HPDE6-E6E7 (cell line): Measurements from ENCODE around the gene RAB4A.
"Not testable (repeated sequence)": the region's sequence is repeated elsewhere in the genome, so short reads cannot be mapped to it uniquely, and the experiment has no call there.

Experiments
- DNase-seq: peaks from one replicate; pipeline ENCODE4 v3.0.0; 2011; ENCODE audit warnings: missing footprints; ENCODE audit errors: extremely low spot score

The RAB4A gene

DNA sequence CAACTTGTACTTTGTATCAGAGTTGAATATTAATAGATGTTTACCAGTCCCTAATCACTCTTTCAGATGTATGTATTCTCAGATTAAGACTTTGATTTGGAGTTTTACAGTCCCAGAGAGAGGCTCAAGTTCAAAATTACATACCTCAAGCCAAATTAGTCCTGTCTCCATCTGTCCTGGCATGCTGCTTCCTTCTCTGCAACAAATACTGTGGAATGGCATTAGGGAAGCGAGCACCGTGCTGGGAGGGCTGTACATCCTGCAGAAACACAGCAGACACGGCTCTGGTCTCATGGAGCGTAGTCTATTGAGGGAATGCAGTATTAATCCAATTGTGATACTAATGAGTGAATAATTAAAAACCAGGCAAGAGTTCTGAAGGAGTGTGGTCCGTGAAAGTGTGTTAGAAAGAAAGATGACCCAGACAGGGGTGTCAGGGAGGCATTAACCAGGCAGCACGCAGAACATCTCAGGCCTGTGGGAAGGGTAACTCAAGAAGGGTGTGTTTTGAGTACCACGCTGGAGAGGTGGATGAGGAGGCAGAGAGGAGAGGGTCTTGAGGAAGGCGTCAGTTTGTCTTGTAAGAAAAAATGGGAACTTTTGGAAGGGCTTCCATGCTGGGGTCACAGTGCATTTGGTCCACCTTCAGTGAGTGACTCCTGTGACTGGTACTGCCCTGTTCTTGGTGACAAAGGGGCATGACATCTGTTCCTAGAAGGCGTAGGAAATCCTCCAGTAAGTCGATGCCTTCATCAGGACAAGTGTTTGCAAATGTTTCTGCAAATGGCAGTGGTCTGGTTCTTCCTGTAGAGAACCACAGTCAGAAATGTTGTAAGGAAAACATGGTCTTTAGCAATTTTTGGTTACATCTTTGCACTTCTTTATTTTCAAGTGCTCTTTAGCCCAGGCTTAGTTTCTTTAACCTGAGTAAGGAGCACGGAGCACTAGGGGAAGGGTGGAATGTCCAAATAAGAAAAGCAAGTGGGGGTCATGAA is 1.6 kb downstream of the RAB4A start:
- DNase-seq = no peak

DNA sequence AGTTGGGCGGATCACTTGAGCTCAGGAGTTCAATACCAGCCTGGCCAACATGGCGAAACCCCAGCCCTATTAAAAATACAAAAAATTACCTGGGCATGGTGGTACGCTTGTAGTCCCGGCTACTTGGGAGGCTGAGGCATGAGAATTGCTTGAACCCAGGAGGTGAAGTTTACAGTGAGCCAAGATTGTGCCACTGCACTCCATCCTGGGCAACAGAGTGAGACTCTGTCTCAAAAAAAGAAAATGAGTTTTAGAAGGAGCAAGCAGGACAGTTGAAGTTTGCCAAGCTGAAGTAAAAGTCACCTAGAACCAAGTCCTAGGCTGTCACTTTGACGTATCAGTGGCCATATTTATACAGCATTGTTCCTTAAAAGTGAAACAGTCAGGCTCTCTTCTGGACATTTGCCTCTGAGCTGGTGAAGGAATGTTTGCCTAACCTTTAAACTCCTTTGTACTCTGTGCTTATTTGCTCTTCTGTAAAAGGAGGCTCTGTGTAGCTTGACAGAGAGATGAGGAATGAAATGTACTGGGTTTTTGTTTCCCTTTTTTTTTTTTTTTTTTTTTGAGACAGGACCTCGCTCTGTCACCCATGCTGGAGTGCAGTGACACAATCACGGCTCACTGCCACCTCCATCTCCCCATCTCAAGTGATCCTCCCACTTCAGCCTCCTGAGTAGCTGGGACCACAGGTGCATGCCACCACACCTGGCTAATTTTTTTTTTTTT is 2.8 kb downstream of the RAB4A start:
- DNase-seq = no peak

DNA sequence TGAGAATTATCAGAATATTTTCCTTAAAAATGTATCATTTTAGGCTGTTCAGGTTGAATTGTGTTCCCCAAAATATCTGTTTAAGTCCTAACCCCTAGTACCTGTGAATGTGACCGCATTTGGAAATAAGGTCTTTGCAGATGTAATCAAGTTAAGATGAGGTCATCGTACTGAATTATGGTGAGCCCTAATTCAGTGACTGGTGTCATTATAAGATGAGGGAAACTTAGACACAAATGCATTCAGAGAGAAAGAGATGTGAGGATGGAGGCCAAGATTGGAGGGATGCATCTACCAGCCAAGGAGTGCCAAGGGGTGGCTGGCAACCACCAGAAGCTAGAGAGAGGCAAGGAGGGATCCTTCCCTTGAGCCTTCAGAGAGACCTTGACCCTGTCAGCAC is 4.1 kb downstream of the RAB4A start:
- DNase-seq = no peak

GRCh38 chr1:229278120-229278741 is 7.3 kb downstream of the RAB4A start:
- no peak for DNase-seq

DNA sequence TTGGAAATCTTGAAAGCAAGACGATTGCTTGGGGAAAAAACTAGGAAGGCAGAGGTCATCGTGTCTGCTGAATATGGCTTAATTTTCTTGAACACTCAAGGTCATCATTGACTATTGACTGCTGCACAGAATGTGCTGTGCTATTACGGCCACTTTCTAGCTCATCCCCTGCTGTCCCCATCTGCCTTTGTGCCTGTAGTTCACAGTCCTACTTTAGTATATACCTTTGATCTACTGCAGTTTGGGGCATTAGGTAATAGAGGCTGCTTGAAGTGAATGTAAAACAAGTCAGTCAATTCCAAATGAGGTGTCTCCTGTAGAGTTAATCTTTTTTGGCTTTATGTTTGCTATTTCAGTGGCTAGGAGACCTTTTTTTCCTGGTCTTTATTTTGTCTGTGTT is 8.3 kb downstream of the RAB4A start:
- DNase-seq = no peak

DNA sequence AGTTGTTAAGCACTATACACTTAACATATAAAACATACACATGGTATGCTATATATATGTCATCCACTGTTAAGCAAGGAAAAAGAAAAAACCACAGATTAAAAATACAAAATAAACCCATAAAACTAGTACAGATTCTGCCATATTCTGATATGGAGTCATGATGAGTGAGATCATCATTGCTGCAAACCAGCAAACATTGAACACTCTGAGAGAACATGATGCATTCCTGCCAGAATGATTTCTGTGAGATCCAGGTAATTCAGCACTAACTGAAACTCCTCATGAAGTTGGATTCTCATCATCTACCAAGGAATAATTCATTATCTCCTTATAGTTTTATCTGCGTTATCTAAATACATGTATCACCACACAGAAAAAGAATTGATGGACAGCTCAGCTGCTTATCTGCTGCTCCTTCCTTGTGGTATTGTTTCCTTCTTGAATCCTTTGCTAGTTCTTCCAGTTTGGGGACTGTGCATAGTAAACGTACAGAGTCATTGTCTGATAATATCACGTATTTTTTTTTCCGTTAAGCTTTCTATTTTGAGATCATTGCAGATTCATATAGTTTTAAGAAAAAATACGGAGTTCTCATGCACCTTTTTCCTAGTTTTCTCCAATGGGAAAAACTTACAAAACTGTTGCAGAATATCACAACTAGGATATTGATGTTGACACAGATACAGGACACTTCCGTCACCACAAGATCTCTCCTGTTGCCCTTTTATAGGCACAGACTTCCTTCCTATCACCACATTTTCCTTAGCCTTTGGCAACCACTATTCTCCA is 9.3 kb downstream of the RAB4A start:
- DNase-seq = no peak

DNA sequence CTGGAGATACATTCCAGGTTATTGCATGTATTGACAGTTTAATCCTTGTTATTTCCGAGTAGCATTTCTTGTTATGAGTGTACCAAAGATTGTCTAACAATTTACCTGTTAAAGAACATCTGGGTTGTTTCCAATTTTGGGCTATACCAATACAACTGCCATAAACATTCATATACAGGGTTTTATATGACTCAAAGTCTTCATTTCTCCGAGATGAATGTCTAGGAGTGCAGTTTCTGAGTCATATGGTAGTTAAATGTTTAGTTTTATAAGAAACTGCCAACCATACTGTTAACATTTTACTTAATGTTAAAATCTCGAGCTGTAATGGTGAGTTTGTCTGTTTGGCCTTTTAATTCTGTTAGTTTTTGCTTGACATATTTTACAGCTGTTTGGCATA is 10.0 kb downstream of the RAB4A start:
- DNase-seq = no peak

DNA sequence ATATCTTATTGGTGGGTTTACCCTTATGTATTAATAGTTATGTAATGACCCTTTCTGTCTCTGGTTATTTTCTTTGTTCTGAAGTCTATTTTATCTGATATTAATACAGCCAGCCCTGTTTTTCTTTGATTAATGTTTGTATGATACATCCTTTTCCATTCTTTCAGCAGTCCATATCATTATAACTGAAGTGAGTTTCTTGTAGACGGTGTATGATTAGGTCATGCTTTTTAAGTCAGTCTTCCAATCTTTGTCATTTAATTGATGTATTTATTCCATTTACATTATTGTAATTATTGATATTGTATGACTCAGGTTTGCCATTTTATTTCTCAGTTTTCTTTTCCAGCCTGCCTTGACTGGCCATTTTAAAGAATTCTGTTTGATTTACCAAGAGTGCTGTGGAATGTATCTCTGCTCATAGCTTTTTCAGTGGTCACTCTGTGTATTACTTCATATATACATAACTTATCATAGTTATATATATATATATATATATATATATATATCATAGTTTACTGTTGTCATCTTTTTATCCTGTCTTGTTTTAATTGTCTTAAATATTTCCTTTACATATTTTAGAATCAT is 10.5 kb downstream of the RAB4A start:
- DNase-seq = no peak

DNA sequence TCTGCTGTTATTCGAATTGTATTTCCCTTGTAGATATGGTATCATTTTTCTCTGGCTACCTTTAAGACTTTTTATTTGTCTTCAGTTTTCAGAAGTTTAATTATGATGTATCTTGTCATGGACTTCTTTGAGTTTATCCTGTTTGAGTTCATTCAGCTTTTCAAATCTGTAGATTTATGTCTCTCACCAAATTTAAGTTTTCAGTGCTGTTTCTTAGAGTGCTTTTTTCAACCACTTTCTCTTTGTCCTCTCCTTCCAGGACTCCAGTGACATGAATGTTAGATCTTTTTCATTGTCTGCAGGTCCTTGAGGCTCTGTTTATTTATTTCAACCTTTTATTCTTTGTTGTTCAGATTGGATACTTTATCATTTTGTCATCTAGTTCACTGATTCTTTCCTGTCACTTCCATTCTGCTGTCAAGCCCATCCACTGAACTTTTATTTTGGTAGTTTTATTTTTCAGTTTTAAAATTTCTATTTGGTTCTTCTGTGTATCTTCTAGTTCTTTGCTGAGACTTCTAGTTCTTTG is 11.4 kb downstream of the RAB4A start:
- DNase-seq = no peak

GRCh38 chr1:229283183-229283611 is 12.3 kb downstream of the RAB4A start:
- no peak for DNase-seq

- DNase-seq = no peak
Measured at GRCh38 chr1:229284887-229285286, 14.0 kb downstream of the RAB4A start.

GRCh38 chr1:229285440-229285839 is 14.5 kb downstream of the RAB4A start:
- DNase-seq = no peak

DNA sequence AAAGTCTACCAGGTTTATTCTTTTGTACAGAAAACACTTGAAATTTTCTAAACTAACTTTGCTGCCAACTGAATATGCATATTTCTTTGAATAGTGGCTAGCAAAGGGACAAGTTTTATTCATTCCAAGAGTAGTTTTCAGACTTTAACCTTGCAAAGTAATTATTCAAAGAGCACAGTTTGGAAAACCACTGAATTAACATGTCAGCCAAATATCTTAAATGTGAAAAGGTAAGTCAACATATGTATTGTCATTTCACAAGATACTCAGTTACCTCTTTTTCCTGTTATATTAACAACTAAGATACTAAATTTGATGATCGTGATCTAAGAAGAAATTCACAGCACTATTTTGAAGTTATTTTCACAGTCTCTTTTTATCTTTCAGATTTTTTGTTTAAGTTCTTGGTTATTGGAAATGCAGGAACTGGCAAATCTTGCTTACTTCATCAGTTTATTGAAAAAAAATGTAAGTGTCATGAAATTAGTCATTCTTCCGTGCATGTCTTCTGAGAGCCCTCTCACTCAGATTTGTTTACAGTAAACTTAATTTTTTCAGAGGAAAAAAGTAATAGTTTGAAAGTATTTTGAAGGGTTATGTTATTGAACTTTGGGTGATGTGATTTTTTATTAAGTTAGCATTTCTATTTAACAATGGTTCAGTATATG is 15.3 kb downstream of the RAB4A start:
- DNase-seq = no peak

DNA sequence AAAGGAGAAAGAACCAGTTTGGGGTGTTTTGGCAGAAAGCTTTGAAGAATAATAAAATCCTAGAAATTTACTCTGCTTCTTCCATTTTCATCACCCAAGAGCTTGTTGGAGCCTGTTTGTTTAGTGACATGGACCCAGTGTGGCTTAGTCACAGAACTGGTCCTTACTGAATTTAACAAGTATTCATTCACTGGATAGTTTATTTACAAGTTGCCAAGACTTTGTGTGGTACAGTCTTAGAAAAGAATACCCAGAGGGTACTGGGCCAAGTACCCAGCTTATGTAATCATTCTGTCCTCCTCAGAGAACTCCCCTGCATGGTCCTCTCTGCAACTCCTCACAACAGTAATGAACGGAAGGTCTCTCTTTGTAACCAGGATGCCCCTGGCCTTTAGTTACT is 16.4 kb downstream of the RAB4A start:
- no peak for DNase-seq

- no peak for DNase-seq
Measured at GRCh38 chr1:229288516-229288915, 17.6 kb downstream of the RAB4A start.

- DNase-seq = not testable (repeated sequence)
Measured at GRCh38 chr1:229291686-229292085, 20.8 kb downstream of the RAB4A start.

GRCh38 chr1:229293528-229294204 is 22.8 kb downstream of the RAB4A start:
- no peak for DNase-seq

DNA sequence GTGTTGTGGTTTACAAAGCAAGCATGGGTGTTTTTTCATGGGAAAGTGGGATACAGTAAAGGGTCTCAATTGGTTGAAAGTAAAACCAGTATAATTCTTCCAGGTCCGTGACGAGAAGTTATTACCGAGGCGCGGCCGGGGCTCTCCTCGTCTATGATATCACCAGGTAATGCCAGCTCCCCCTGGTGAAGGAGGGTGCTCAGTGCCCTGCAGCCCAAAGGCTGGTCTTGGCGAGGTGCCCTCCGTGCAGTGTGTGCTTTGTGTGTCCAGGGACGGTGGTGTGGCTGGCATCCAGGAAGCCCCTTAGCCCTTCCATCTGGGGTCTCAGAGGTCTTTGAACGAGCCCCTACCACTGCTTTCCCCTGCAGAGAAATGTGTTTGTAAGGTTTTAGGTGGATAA is 24.8 kb downstream of the RAB4A start:
- DNase-seq = no peak

GRCh38 chr1:229296541-229296941 is 25.6 kb downstream of the RAB4A start:
- DNase-seq = peak; percentile 79

- DNase-seq = no peak
Measured at GRCh38 chr1:229297746-229298145, 26.8 kb downstream of the RAB4A start.
